ENCODE results near the gene TMEM187. TPM values are rescaled to one million over a fixed set of nuclear protein-coding genes. Genes with fewer than 3 reads are reported as not detected.

TMEM187 gene
- total RNA-seq = 10 to 100 TPM in 2 of 9 donors, 1 to 10 TPM in 7; 3.5 to 11.4 (median 8.3) TPM
- 1 to 10 TPM; 3.2 to 7.0 TPM for polyA plus RNA-seq
- long read RNA-seq, donor 1, transcript TMEM187-201 (2 exons, 1,880 nt) = major isoform, 11 of 12 reads
- long read RNA-seq, donor 1, partial matches to known transcripts = 0 of 12 reads
- long read RNA-seq, donor 1, other reads (novel, unspliced or antisense) = 1 of 12 reads
- long read RNA-seq, donor 2, transcript TMEM187-201 (2 exons, 1,880 nt) = major isoform, 84 of 86 reads
- long read RNA-seq, donor 2, partial matches to known transcripts = 0 of 86 reads
- long read RNA-seq, donor 2, other reads (novel, unspliced or antisense) = 1 of 86 reads
- long read RNA-seq, donor 3, transcript TMEM187-201 (2 exons, 1,880 nt) = major isoform, 19 of 21 reads
- long read RNA-seq, donor 3, partial matches to known transcripts = 0 of 21 reads
- long read RNA-seq, donor 3, other reads (novel, unspliced or antisense) = 2 of 21 reads

GRCh38 chrX:153972368-153973126 is at the start of gene TMEM187:
TMEM187 (plus strand) TSS chrX:153972754; CDS start chrX:153982063, 9,309 bp downstream.
- Histone ChIP-seq H3K27ac (peak within 1 kb of the TSS; percentile 94 to 100 (median 100)), H3K4me3 (peak within 1 kb of the TSS; percentile 43 to 95 (median 90)), H3K36me3 (no peaks in the 10 kb centered on the region), H3K27me3 (peaks cover 0 to 10% (median 0%) of the 10 kb centered on the region in 9 donors), H3K4me1 (peaks cover 0 to 49% (median 31%) of the 10 kb centered on the region in 12 donors), H3K9me3 (no peaks in the 10 kb centered on the region)
- DNase-seq (peak; percentile 85 to 93 (median 90)), ATAC-seq (peak; percentile 14 to 71 (median 48))
- no peak for TF ChIP-seq POLR2A (IDR thresholded peaks at IDR 0.05)
- TF ChIP-seq, protein P1, sequence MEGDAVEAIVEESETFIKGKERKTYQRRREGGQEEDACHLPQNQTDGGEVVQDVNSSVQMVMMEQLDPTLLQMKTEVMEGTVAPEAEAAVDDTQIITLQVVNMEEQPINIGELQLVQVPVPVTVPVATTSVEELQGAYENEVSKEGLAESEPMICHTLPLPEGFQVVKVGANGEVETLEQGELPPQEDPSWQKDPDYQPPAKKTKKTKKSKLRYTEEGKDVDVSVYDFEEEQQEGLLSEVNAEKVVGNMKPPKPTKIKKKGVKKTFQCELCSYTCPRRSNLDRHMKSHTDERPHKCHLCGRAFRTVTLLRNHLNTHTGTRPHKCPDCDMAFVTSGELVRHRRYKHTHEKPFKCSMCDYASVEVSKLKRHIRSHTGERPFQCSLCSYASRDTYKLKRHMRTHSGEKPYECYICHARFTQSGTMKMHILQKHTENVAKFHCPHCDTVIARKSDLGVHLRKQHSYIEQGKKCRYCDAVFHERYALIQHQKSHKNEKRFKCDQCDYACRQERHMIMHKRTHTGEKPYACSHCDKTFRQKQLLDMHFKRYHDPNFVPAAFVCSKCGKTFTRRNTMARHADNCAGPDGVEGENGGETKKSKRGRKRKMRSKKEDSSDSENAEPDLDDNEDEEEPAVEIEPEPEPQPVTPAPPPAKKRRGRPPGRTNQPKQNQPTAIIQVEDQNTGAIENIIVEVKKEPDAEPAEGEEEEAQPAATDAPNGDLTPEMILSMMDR (IDR thresholded peaks at IDR 0.05) = no peak
- 0 to 9% (median 1%) methylated on average over 14 to 103 of the region's 103 CpGs for WGBS, 4 donors
- intact Hi-C loops (cut with DNase I) = loop anchor here in 2 of 10 donors (5.0 kb wide), 2 partner anchors 50 to 125 kb away; partner anchors contain the start of gene MECP2 (in 1 of the 2)

- peak; percentile 53 to 69 (median 58) for ATAC-seq
- peak; percentile 78 to 87 (median 84) for DNase-seq
- intact Hi-C loops (cut with DNase I) = loop anchor here in 3 of 10 donors (10.0 kb wide), 2 partner anchors 128 to 198 kb away; partner anchors contain the start of genes IDH3G (in 2 of the 3), SSR4 (in 2 of the 3), ABCD1 (in 1 of the 3) and BCAP31 (in 1 of the 3)
- H3K9me3 ChIP-seq = no peaks in the 10 kb centered on the region
- 47 to 62% (median 51%) methylated on average over 22 to 25 of the region's 25 CpGs for WGBS, 4 donors
- peak overlapping the region in 9 of 12 donors; percentile 37 to 100 (median 96) for H3K27ac ChIP-seq
- TF ChIP-seq, protein P1 (IDR thresholded peaks at IDR 0.05) = peak; percentile 36 to 64 (median 47)
- TF ChIP-seq POLR2A (IDR thresholded peaks at IDR 0.05) = no peak
- peak overlapping the region in 1 of 12 donors; percentile 70 for H3K4me3 ChIP-seq
- H3K36me3 ChIP-seq = peaks cover 0 to 27% (median 0%) of the 10 kb centered on the region in 9 donors
- peaks cover 0 to 52% (median 0%) of the 10 kb centered on the region in 9 donors for H3K27me3 ChIP-seq
- H3K4me1 ChIP-seq = peaks cover 0 to 62% (median 23%) of the 10 kb centered on the region in 12 donors
Observed at GRCh38 chrX:153922932-153923857, 49.4 kb upstream of the TMEM187 start.

DNA sequence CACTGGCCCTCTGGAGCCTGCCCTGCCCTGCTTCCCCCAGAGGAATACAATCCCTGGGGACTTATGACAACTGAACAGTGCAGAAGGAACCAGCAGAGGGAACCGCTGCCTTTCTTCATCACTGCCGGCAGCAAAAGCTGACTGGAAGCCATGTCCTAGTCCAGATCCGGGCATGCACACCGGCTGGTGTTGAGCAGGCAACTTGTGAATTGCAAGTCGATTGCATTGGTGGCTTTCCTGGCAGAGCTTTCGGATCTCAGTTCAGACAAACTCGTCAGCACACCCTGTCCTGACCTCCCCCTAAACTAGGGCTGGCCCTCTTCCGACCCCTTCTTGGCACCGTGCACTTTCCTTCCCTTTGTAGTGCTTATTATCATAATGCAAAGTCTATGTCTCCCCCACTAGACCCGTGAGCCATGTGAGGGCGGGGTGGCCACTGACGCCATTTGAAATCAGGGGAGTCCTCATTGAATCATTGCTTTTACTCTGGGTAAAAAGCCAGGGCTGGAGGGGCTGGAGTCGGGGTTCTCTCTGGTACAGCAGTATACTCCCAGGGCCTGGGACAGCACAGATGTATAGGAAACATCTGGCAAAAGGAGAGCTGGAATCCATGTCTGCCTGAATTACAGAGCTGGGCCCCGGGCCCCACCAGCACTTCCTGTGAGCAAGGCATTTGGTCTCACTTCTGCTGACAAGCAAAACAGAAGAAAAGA is 48.2 kb upstream of the TMEM187 start:
- no peak for TF ChIP-seq POLR2A (IDR thresholded peaks at IDR 0.05)
- TF ChIP-seq, protein P1 (IDR thresholded peaks at IDR 0.05) = peak in 9 of 12 donors; percentile 8 to 44 (median 22)
- H3K27ac ChIP-seq = peak overlapping the region in 11 of 12 donors; percentile 47 to 100 (median 96)
- H3K27me3 ChIP-seq = peaks cover 0 to 41% (median 0%) of the 10 kb centered on the region in 9 donors
- intact Hi-C loops (cut with DNase I) = loop anchor here in 3 of 10 donors (10.0 kb wide), 2 partner anchors 130 to 200 kb away; partner anchors contain the start of genes IDH3G (in 2 of the 3), SSR4 (in 2 of the 3), ABCD1 (in 1 of the 3) and BCAP31 (in 1 of the 3)
- H3K9me3 ChIP-seq = no peaks in the 10 kb centered on the region
- ATAC-seq = peak in 2 of 4 donors; percentile 8 to 17
- peaks cover 0 to 71% (median 28%) of the 10 kb centered on the region in 12 donors for H3K4me1 ChIP-seq
- H3K36me3 ChIP-seq = peaks cover 0 to 18% (median 0%) of the 10 kb centered on the region in 9 donors
- peak in 2 of 5 donors; percentile 61 to 66 for DNase-seq
- H3K4me3 ChIP-seq = peak overlapping the region in 7 of 12 donors; percentile 3 to 82 (median 45)
- WGBS, 4 donors = 16 to 44% (median 30%) methylated on average over 14 of the region's 14 CpGs

Measured in heart left ventricle (tissue), 16 donors.